HS-27A (cell line): ENCODE data around the gene DMAC1.

ENCODE experiments used
- DNase-seq: peaks from one replicate; pipeline ENCODE4 v3.0.0-alpha.2; 2012; ENCODE audit warnings: low read depth, missing footprints

DMAC1 gene

GRCh38 chr9:7782400-7783120 lies 17.0 kb downstream of the DMAC1 start:
- no peak for DNase-seq

- no peak for DNase-seq
Measured at GRCh38 chr9:7780261-7780988, 19.2 kb downstream of the DMAC1 start.

- DNase-seq, result no peak
Measured at GRCh38 chr9:7778851-7779600, 20.6 kb downstream of the DMAC1 start.

GRCh38 chr9:7777771-7778170 lies 21.8 kb downstream of the DMAC1 start:
- no peak for DNase-seq

GRCh38 chr9:7770111-7770510 lies 29.5 kb downstream of the DMAC1 start:
- DNase-seq, result no peak

- DNase-seq, result no peak
Measured at GRCh38 chr9:7762600-7762999, 37.0 kb downstream of the DMAC1 start.

- DNase-seq, result no peak
Measured at GRCh38 chr9:7760014-7760415, 39.6 kb downstream of the DMAC1 start.

- no peak for DNase-seq
Measured at GRCh38 chr9:7756088-7756487, 43.5 kb downstream of the DMAC1 start.

GRCh38 chr9:7752481-7752880 lies 47.1 kb downstream of the DMAC1 start:
- no peak for DNase-seq
